ENCODE data around the gene TNNI2. TPM values are rescaled to one million over a fixed set of nuclear protein-coding genes. Genes with fewer than 3 reads are reported as not detected.

Gene TNNI2
- total RNA-seq, 1 experiment from 2014 or later: not detected

DNA sequence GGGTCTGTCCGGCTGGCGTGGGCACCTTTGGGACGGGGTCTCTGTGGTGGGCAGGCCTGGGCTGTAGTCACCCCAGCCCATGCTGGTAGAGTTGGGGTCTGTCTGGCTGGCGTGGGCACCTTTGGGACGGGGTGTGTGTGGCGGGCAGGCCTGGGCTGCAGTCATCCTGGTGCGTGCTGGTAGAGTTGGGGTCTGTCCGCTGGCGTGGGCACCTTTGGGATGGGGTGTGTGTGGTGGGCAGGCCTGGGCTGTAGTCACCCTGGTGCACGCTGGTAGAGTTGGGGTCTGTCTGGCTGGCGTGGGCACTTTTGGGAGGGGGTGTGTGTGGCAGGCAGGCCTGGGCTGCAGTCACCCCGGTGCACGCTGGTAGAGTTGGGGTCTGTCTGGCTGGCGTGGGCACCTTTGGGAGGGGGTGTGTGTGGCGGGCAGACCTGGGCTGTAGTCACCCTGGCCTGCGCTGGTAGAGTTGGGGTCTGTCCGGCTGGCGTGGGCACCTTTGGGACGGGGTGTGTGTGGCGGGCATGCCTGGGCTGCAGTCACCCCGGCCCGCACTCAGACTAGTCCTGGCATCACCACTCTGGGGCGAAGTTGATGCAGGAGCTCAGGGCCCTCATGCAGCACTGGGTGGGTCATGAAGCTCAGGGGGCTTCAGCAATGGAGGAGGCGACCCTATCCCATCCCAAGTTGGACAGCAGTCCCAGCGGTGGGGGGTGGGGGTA lies 33.6 kb downstream of the TNNI2 start:
- Histone ChIP-seq H2AFZ (ENCODE audit: low read length) (no peak overlapping the region), H4K20me1 (ENCODE audit: control insufficient read depth, insufficient read depth, insufficient read length) (no peaks in the 10 kb centered on the region), H3K23ac (ENCODE audit: insufficient read length, low read depth, low read length) (no peak overlapping the region), H3K14ac (ENCODE audit: insufficient read depth, low read length) (no peak overlapping the region), H2BK12ac (ENCODE audit: insufficient read length, low read depth, low read length) (no peak overlapping the region), H3K4me1 (ENCODE audit: insufficient read depth, low read length) (no peaks in the 10 kb centered on the region), H3K79me2 (ENCODE audit: insufficient read depth, low read length) (no peaks in the 10 kb centered on the region), H3K4ac (ENCODE audit: low read depth, low read length) (no peak overlapping the region), H2BK5ac (ENCODE audit: insufficient read length, low read length) (no peak overlapping the region), H3K27me3 (ENCODE audit: insufficient read depth, low read length) (no peaks in the 10 kb centered on the region), H2BK20ac (ENCODE audit: low read depth, low read length, poor library complexity, severe bottlenecking) (no peak overlapping the region), H4K91ac (ENCODE audit: insufficient read length, low read depth, low read length) (no peak overlapping the region), H4K8ac (replicated peaks; ENCODE audit: insufficient read length, low read depth, low read length) (no peak overlapping the region), H3K79me1 (ENCODE audit: insufficient read depth, low read depth, low read length, poor library complexity, severe bottlenecking) (no peaks in the 10 kb centered on the region), H2BK15ac (ENCODE audit: low read depth, low read length) (no peak overlapping the region), H3K18ac (ENCODE audit: insufficient read length, low read depth, low read length) (no peak overlapping the region), H3K23me2 (ENCODE audit: insufficient read length, low read depth, low read length, poor library complexity, severe bottlenecking) (no peaks in the 10 kb centered on the region), H3K9me3 (ENCODE audit: control insufficient read depth, low read depth, low read length) (no peaks in the 10 kb centered on the region), H3K4me2 (ENCODE audit: insufficient read depth, insufficient read length, low read length) (no peak overlapping the region), H4K5ac (ENCODE audit: insufficient read length, low read depth, low read length) (no peak overlapping the region), H3K27ac (ENCODE audit: insufficient read length, low read depth, low read length) (no peak overlapping the region), H3K56ac (ENCODE audit: insufficient read length, low read depth, low read length) (no peak overlapping the region), H2AK5ac (ENCODE audit: insufficient read length, low read length) (no peak overlapping the region), H3T11ph (ENCODE audit: low read length) (no peak overlapping the region), H2BK120ac (ENCODE audit: low read depth, low read length, poor library complexity, severe bottlenecking) (no peak overlapping the region), H3K9ac (ENCODE audit: extremely low read depth, insufficient read length, low read length) (no peak overlapping the region)
- no peak overlapping the region for H3K4me3 Mint-ChIP-seq
- H3K9me3 Mint-ChIP-seq: no peaks in the 10 kb centered on the region
- H3K4me1 Mint-ChIP-seq: peaks cover 4 to 10% of the 10 kb centered on the region in 2 experiments; a peak in 3 of 4 replicates
- H3K36me3 Mint-ChIP-seq (ENCODE audit: insufficient read depth in 1 of 3, low read depth in 3 of 3): no peaks in the 10 kb centered on the region
- TF ChIP-seq, protein P1, sequence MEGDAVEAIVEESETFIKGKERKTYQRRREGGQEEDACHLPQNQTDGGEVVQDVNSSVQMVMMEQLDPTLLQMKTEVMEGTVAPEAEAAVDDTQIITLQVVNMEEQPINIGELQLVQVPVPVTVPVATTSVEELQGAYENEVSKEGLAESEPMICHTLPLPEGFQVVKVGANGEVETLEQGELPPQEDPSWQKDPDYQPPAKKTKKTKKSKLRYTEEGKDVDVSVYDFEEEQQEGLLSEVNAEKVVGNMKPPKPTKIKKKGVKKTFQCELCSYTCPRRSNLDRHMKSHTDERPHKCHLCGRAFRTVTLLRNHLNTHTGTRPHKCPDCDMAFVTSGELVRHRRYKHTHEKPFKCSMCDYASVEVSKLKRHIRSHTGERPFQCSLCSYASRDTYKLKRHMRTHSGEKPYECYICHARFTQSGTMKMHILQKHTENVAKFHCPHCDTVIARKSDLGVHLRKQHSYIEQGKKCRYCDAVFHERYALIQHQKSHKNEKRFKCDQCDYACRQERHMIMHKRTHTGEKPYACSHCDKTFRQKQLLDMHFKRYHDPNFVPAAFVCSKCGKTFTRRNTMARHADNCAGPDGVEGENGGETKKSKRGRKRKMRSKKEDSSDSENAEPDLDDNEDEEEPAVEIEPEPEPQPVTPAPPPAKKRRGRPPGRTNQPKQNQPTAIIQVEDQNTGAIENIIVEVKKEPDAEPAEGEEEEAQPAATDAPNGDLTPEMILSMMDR (conservative IDR thresholded peaks at IDR 0.05): no peak
- H3K27ac Mint-ChIP-seq: no peak overlapping the region
- peaks cover 15% of the 10 kb centered on the region for H3K27me3 Mint-ChIP-seq (ENCODE audit: low read depth)
- WGBS (ENCODE audit: extremely low coverage, insufficient read length, low lambda C conversion rate): no CpG with 5 or more reads among the region's 25 CpGs
- DNase-seq: no peak

Measured in H9 (cell line).